HG03064 (cell line): Measurements from ENCODE around the gene CSE1L.
A peak's percentile ranks its signal among the peaks of the same experiment; 100 is the strongest.
"Not testable (repeated sequence)": the region's sequence is repeated elsewhere in the genome, so short reads cannot be mapped to it uniquely, and the experiment has no call there.

Source experiments
- ATAC-seq: cut with Tn5 transposase; IDR thresholded peaks from one replicate; pipeline ENCODE4 v1.9.1; 2021; ENCODE audit warnings: low read depth; ENCODE audit not compliant: unreplicated experiment

Gene CSE1L, protein sequence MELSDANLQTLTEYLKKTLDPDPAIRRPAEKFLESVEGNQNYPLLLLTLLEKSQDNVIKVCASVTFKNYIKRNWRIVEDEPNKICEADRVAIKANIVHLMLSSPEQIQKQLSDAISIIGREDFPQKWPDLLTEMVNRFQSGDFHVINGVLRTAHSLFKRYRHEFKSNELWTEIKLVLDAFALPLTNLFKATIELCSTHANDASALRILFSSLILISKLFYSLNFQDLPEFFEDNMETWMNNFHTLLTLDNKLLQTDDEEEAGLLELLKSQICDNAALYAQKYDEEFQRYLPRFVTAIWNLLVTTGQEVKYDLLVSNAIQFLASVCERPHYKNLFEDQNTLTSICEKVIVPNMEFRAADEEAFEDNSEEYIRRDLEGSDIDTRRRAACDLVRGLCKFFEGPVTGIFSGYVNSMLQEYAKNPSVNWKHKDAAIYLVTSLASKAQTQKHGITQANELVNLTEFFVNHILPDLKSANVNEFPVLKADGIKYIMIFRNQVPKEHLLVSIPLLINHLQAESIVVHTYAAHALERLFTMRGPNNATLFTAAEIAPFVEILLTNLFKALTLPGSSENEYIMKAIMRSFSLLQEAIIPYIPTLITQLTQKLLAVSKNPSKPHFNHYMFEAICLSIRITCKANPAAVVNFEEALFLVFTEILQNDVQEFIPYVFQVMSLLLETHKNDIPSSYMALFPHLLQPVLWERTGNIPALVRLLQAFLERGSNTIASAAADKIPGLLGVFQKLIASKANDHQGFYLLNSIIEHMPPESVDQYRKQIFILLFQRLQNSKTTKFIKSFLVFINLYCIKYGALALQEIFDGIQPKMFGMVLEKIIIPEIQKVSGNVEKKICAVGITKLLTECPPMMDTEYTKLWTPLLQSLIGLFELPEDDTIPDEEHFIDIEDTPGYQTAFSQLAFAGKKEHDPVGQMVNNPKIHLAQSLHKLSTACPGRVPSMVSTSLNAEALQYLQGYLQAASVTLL

DNA sequence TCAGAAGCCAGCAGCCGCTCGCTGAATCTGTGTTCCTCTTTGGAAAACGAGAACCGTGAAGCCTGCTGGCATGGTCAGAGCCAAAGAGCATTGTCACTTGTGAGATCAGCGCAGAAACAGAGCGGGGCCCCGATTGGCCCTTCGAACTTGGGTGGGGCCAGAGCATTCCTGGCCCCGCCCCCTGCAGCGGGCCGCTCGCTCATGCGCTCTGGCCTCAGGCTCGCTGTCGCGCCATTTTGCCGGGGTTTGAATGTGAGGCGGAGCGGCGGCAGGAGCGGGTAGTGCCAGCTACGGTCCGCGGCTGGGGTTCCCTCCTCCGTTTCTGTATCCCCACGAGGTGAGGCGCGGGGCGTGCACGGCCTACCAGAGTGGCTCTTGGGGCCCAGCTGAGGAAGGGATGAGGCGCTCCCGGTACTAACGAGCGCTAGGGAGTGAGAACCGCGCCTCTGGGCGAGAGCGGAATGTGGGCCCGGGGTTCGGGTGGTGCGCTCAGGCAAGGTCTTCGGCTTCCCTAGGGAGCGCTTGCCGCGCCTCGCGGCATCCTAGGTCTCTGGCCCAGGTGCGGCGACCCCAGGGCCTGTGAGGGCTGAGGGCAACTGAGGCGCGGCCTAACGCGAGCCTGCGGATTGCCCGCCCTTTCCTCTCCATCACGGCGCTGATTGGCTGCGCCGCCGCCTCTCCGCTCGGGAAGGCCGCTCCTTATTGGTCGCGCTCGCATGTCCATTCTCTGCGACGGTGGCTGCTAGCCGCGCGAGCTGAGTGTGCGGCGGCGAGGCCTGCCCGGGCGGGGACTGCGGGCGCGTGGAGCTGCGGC is at the start of gene CSE1L:
TSS of gene CSE1L (plus strand) at position 226 of the 814 bp plus-strand sequence. CDS start 12,152 bp downstream, outside the sequence.
- peak; percentile 72 for ATAC-seq

DNA sequence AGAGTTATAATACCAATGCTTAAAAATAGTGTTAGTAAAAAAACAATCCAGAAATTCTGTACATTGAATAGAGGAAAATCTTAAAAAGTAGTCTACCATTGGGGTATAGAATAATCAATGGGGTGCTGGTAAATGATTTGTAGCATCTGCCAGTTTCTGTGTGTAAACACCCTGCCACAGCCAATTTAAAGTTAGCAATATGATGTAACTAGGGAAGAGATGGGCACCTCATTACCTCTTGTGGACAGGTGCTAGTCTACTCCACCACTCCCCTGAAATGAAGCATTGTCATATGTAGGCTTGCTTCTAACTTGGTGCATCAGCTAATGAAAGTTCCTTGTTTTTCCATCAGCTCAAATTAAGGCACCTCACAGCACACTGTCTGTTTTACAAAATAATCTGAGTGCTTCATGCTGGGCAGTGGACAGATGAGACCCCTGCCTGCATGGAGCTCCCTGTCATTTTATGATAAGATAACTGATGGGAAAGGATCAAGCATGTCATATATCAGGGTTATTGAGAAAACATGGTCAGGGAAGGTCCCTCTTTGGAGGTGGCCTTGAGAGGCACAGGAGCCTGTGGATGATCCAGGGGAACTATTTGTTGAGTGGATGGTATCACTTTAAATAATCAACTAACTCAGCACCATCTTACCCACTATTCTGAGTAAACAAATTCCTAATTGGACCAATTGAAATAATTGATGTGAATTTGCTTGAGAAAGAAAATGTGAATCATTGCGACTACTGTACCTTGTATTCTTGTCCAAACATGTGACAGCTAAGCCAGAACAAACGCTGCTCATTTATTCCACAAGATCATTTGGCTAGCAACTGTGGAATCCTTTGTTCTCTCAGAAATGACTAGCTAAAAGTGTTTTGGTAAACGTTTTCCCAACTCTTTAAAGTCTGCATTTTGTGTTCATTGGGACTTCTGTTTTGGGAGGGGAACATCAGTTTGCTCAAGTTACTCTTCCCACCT is 45.9 kb upstream of the CSE1L start:
- ATAC-seq: no peak

DNA sequence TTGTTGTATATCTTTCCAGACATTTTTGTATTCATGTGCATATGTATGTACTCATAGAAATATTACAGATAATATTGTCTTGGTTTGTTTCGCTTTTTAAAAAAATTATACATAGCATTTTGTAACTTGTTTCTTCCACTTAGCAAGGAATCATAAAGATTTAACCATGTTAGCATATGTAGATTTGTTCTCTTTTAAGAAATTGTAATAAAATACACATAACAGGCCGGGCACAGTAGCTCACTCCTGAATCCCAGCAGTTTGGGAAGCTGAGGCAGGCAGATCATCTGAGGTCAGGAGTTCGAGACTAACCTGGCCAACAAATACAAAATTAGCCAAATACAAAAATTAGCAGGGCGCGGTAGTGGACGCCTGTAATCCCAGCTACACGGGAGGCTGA is 44.4 kb upstream of the CSE1L start:
- ATAC-seq: no peak

DNA sequence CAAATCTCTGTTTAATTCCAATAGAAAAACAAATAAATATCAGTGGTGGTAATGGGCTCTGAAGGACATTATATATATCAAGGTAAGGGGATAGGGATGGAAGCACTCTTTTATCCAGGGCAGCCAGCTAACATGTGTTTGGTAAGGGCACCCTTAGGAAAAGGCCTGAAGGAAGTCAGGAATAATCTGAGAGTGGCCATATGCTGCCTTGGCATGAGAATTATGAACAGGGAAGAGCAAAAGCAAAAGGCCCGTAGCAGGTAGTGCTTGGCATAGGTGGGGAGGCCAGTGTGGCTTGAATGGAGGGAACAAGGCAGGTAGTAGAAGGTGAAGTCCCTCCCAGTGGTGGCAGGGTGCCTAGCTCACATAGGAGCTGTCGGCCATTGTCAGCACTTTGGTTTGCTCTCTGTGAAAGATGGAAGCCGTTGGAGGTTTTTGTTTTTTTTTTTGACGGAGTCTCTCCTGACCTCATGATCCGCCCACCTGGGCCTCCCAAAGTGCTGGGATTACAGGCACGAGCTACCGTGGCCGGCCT is 39.6 kb upstream of the CSE1L start:
- no peak for ATAC-seq

DNA sequence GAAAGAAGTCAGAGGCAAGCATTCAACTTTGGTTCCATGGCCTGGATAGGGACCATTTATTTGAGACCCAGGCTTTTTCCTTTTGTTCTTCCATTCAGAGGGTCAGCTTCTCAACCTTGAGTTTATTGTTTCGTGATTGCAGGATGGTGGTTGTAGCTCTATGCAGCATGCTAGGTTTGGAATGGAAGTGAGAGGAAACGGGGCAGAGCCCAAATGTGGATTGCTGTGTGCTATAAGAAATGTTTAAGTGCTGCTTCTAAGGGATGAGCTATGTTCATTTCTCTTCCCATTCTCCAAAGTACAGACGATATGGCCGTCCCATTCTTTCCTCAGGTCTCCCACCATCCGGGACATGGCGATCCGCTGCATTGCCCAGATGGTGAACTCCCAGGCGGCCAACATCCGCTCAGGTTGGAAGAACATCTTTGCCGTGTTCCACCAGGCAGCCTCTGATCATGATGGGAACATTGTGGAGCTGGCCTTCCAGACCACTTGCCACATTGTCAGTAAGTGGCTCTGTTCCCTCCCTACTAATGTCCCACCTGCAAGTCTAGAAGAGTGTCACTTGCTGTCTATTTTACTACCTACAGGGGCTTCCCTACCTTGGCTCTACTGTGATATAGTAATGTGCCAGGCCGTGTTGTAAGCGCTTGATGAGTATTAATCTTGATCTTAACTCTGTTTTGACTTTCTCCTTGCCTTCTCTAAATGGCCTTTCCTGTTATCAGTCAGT is 36.0 kb upstream of the CSE1L start:
- no peak for ATAC-seq

- ATAC-seq: no peak
These were observed 21.9 kb upstream of the CSE1L start for GRCh38 chr20:49024220-49024619.

DNA sequence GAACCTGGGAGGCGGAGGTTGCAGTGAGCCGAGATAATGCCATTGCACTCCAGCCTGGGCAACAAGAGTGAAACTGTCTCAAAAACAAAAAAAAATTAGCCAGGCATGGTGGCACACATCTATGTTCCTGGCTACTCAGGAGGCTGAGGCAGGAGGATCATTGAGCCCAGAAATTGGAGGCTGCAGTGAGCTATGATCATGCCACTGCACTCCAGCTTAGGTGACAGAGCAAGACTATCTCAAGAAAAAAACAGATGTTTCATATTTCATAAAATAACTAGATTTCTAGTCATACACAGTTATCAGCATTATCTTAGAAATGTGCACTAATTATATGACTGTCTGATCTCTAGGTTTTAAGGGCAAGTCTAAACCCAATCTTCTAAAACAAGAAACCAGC is 17.9 kb upstream of the CSE1L start:
- ATAC-seq: not testable (repeated sequence)

DNA sequence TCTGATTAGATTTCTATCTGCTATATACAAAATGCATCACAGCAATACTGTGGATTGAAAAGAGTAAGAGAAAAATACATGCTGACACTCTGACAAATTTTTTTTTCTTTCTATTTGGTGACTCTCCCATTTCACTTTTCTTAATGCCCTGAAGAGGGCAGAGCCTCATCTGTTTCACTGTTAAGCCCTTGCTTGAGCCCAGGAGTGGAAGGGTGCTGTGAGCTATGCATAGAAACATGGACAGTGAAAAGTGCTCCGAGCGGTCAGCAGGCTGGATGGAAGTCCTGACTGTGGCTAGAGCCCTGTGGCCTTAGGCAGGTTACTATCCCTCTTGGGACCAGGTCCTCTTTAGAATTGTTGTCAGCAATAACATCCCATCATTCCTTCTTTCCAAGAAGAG is 17.4 kb upstream of the CSE1L start:
- no peak for ATAC-seq

DNA sequence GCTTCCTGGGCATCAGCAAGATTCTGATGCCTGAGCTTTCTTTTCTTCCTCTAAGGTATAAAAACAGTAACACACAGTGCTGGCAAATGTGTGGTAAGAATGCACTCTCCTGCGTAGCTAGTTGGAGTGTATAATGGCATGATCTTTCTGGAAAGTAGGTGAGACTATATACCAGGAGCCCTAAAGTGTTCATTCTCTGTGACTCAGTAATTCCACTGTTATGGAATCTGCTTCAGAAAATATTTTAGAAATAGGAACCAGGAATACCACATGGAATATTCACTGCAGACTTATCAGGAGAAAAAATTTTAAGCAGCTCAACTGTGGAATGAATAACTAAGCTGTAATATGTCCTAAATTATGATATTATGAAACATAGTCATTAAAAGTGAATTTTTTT is 16.9 kb upstream of the CSE1L start:
- no peak for ATAC-seq

GRCh38 chr20:49030954-49031619 is 15.0 kb upstream of the CSE1L start:
- no peak for ATAC-seq

GRCh38 chr20:49032455-49032854 is 13.7 kb upstream of the CSE1L start:
- ATAC-seq: no peak

DNA sequence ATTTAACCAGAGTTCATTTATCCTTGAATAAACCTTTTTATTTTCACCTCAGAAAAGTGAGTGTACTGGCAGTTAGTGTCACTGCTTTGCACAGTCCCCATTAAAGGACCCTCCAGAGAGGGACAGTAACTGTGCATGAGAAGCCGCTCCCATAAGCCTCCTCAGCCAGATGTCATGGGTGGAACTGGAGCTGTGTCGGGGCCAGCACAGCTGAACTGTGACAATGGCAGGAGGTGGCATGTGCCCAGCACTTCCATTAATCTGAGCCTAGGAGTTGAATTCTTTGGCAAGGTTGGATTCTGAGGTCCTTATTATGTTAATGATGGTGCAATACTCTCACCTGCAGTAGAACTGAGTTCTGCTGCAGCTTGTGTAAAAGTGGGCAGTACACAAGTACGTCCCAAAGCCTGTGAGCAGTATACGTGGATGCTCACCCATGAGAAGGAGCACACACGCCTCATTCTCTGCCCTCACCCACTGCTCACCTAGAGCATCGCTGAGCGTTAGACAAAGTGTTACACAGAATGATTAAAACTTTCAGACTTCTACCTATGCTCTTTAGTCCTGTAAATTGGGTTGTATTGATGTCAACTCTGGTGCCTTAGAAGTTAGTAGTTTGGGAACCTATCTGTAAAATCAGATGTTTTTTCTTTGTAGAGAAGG is 11.9 kb upstream of the CSE1L start:
- no peak for ATAC-seq

GRCh38 chr20:49037962-49038387 is 8.1 kb upstream of the CSE1L start:
- no peak for ATAC-seq

DNA sequence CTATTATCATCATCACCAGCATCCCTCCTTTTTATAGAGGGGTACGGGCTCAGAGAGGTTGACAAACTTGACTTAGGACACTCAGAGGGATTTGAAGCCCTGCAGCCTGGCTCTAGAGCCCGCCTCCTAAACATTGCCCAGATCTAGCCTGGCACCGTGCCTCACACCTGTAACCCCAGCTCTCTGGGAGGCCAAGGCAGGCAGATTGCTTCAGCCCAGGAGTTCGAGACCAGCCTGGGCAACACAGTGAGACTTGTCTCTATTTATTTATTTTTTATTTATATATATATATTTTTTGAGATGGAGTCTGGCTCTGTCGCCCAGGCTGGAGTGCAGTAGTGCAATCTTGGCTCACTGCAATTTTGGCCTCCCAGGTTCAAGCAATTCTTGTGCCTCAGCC is 6.3 kb upstream of the CSE1L start:
- no peak for ATAC-seq

DNA sequence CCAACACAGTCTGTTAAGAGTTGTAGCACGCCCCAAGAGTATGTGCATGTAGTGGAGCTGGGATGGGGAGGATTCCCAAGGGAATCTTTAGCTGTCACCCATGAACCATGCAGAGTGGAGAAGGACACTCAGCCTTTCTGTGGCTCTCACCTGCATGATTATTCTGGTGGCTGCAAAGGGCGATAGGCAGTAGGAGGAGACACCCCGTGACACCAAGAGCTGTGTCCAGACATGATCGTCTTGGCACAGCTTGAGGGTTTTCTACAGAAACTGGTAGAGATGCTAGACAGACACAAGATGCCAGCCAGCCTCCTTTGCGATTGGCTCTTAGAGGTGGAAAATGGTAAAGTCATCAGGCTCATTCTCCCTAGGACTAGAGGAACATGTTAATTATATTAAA is 3.1 kb upstream of the CSE1L start:
- no peak for ATAC-seq

GRCh38 chr20:49045440-49046086 is 549 bp upstream of the CSE1L start:
- peak; percentile 6 for ATAC-seq

GRCh38 chr20:49052334-49052733 is 6.2 kb downstream of the CSE1L start:
- ATAC-seq: no peak
